Pancreas (tissue), 10 donors: Measurements from ENCODE around the gene RUNDC3A. TPM values are rescaled to one million over a fixed set of nuclear protein-coding genes. Genes with fewer than 3 reads are reported as not detected.

Source experiments
- ATAC-seq, 4 donors: fragments of 200-7000 bp; cut with Tn5 transposase; one replicate each; pipeline versions ENCODE4 v1.8.0 to v1.9.1; 2020; ENCODE audit warnings: mild to moderate bottlenecking in 4 of 4, moderate library complexity in 4 of 4
- DNase-seq, 6 donors: peaks; one replicate each; pipeline ENCODE4 v3.0.0-alpha.2; 2020
- FAIRE-seq: peaks from 2 replicates; lab custom pipeline; 2012; peaks lifted over from hg19 to GRCh38; lab: Jason Lieb, UNC
- H3K27ac ChIP-seq, 4 donors: fragments of 200-600 bp; sonication (generic); 1 replicate in 3 of 4; 2 replicates in 1 of 4; pipeline versions ENCODE4 v1.5.0 to v1.8.0; 2020
- H3K27me3 ChIP-seq, 4 donors: fragments of 200-600 bp; one replicate each; pipeline ENCODE4 v1.8.0; 2021
- H3K36me3 ChIP-seq, 3 donors: fragments of 200-600 bp; sonication (generic) in 1 of 3; one replicate each; pipeline versions ENCODE4 v1.5.0 to v1.8.0; 2020 to 2021
- H3K4me1 ChIP-seq, 3 donors: fragments of 200-600 bp; one replicate each; pipeline ENCODE4 v1.8.0; 2021
- H3K4me3 ChIP-seq, 4 donors: fragments of 200-600 bp; sonication (generic) in 2 of 4; one replicate each; pipeline versions ENCODE4 v1.5.0 to v1.8.0; 2020 to 2021
- H3K9me3 ChIP-seq, 4 donors: fragments of 200-600 bp; one replicate each; pipeline ENCODE4 v1.8.0; 2021
- CTCF ChIP-seq, 4 donors: fragments of 200-600 bp; sonication (generic) in 3 of 4; IDR thresholded peaks; one replicate each; pipeline versions ENCODE4 v1.5.0 to v1.8.0; 2021; ENCODE audit warnings: antibody characterized with exemption in 4 of 4
- whole genome bisulfite sequencing, 2 donors: extraction: QIAGEN DNeasy Blood & Tissue Kit; methylation state at CpG; one replicate each; pipeline ENCODE4 v1.1.7; 2013; 5-methylcytosine and 5-hydroxymethylcytosine counted together
- intact Hi-C, 3 donors: fragments of 100-400 bp; cut with DNase I; formaldehyde crosslinking; loops; one replicate each; pipeline versions ENCODE4 v1.11.1 to v1.14.2; 2022
- polyA plus RNA-seq, 2 donors: library from polyadenylated mRNA; stranded (reverse); fragments of 200-250 nt; gene quantifications; one replicate each; pipeline ENCODE4 v1.2.3, GENCODE V29; 2013
- total RNA-seq, 6 donors: library from RNA; stranded (reverse); fragmentation: NEBNext Ultra II Directional in 4 of 6; extraction: Animal tissue kit (Norgen Biotek cat#: 25700) in 4 of 6; gene quantifications; one replicate each; pipeline versions ENCODE4 v1.2.1 to v1.2.4, GENCODE V29; 2021 to 2023
- donor health status: healthy with polysubstance abuse.
- donor health status: DM: no; HTN: no; CAD: no; lungs with moderate emphysema.
- donor health status: DM: no; HTN: no; CAD: no.
- donor health status: control.
- donor health status: control.
- donor health status: Bipolar disorder and iron deficiency.
- donor health status: DM: yes; HTN: yes; CAD: no.
- donor health status: DM: no; HTN: no; CAD: no.
- donor health status: DM: no; HTN: no; CAD: no.
- donor health status: DM: yes; HTN: yes; CAD: no.

RUNDC3A gene
- total and polyA plus RNA-seq, 8 donors: 0.56 to 59.4 (median 4.1) TPM

GRCh38 chr17:44351961-44352827 is 43.8 kb downstream of the RUNDC3A start:
- Histone ChIP-seq H3K9me3 (no peaks in the 10 kb centered on the region), H3K36me3 (peaks cover 4 to 14% (median 6%) of the 10 kb centered on the region in 3 donors), H3K4me3 (no peak overlapping the region), H3K27ac (no peak overlapping the region), H3K4me1 (no peaks in the 10 kb centered on the region), H3K27me3 (no peaks in the 10 kb centered on the region)
- FAIRE-seq: no peak
- 88 to 89% methylated on average over 35 to 36 of the region's 36 CpGs for WGBS, 2 donors
- ATAC-seq: no peak
- DNase-seq: peak in 2 of 6 donors; percentile 39 to 77
- no peak for TF ChIP-seq CTCF (IDR thresholded peaks at IDR 0.05)
- intact Hi-C loops: no loop called here

GRCh38 chr17:44352828-44353671 is 44.6 kb downstream of the RUNDC3A start:
- Histone ChIP-seq H3K4me1 (no peaks in the 10 kb centered on the region), H3K9me3 (no peaks in the 10 kb centered on the region), H3K27ac (no peak overlapping the region), H3K36me3 (peaks cover 4 to 14% (median 6%) of the 10 kb centered on the region in 3 donors), H3K27me3 (no peaks in the 10 kb centered on the region), H3K4me3 (peak overlapping the region in 2 of 4 donors; percentile 29 to 45)
- no peak for ATAC-seq
- no peak for FAIRE-seq
- 57 to 68% methylated on average over 16 to 22 of the region's 22 CpGs for WGBS, 2 donors
- intact Hi-C loops: no loop called here
- peak in 2 of 6 donors; percentile 39 to 72 for DNase-seq
- TF ChIP-seq CTCF (IDR thresholded peaks at IDR 0.05): no peak

- H3K4me3 ChIP-seq: peak overlapping the region in 2 of 4 donors; percentile 29 to 45
- H3K4me1 ChIP-seq: no peaks in the 10 kb centered on the region
- no peaks in the 10 kb centered on the region for H3K9me3 ChIP-seq
- DNase-seq: peak in 3 of 6 donors; percentile 51 to 74 (median 73)
- intact Hi-C loops: no loop called here
- no peak for FAIRE-seq
- peaks cover 4 to 14% (median 6%) of the 10 kb centered on the region in 3 donors for H3K36me3 ChIP-seq
- peak; percentile 12 to 59 (median 42) for ATAC-seq
- H3K27ac ChIP-seq: no peak overlapping the region
- TF ChIP-seq CTCF (IDR thresholded peaks at IDR 0.05): no peak
- no peaks in the 10 kb centered on the region for H3K27me3 ChIP-seq
- WGBS, 2 donors: 7 to 10% methylated on average over 50 to 98 of the region's 98 CpGs
These were observed 45.4 kb downstream of the RUNDC3A start for GRCh38 chr17:44353672-44354331.

- no peak overlapping the region for H3K27ac ChIP-seq
- WGBS, 2 donors: 40 to 54% methylated on average over 46 to 77 of the region's 77 CpGs
- no peaks in the 10 kb centered on the region for H3K9me3 ChIP-seq
- DNase-seq (peak in 3 of 6 donors; percentile 53 to 79 (median 65)), ATAC-seq (peak in 1 of 4 donors; percentile 26), FAIRE-seq (no peak)
- TF ChIP-seq CTCF (IDR thresholded peaks at IDR 0.05): no peak
- no peaks in the 10 kb centered on the region for H3K4me1 ChIP-seq
- H3K4me3 ChIP-seq: peak overlapping the region in 1 of 4 donors; percentile 14
- no peaks in the 10 kb centered on the region for H3K27me3 ChIP-seq
- intact Hi-C loops: no loop called here
- peaks cover 4 to 14% (median 6%) of the 10 kb centered on the region in 3 donors for H3K36me3 ChIP-seq
These were observed 46.5 kb downstream of the RUNDC3A start for GRCh38 chr17:44354582-44355561.
